Measurements from ENCODE around the gene TMC2. TPM values are rescaled to one million over a fixed set of nuclear protein-coding genes. Genes with fewer than 3 reads are reported as not detected.

TMC2 gene
- total RNA-seq, 2 donors from 2014 or later = 0.25 TPM; not detected in 1

DNA sequence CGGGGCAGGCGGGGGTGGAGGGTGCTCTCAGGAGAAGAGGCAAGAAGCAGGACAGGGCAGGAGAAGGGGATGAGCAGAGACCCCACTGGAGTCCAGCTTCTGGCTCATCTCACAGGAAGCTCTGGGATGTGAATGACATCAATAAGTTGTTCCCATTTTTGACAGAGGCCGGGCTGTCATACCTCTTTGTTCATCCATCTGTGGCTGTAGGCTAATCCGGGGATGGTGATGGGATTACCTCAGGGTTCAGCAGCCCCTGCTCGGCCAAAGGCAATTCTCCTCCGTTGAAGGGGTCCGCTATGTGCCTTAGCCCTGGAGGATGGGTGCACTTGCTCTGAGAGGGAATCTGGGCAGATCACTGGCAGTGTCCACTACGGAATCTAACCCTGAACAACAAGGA is 3.3 kb upstream of the TMC2 start:
- no peak overlapping the region for H3K27ac ChIP-seq
- H3K9ac ChIP-seq (ENCODE audit: low read depth in 2 of 2, low read length in 2 of 2) = no peak overlapping the region
- no peak for DNase-seq
- no peaks in the 10 kb centered on the region for H3K36me3 ChIP-seq
- intact Hi-C loops (cut with DNase I) = no loop called here
- TF ChIP-seq, protein P1, sequence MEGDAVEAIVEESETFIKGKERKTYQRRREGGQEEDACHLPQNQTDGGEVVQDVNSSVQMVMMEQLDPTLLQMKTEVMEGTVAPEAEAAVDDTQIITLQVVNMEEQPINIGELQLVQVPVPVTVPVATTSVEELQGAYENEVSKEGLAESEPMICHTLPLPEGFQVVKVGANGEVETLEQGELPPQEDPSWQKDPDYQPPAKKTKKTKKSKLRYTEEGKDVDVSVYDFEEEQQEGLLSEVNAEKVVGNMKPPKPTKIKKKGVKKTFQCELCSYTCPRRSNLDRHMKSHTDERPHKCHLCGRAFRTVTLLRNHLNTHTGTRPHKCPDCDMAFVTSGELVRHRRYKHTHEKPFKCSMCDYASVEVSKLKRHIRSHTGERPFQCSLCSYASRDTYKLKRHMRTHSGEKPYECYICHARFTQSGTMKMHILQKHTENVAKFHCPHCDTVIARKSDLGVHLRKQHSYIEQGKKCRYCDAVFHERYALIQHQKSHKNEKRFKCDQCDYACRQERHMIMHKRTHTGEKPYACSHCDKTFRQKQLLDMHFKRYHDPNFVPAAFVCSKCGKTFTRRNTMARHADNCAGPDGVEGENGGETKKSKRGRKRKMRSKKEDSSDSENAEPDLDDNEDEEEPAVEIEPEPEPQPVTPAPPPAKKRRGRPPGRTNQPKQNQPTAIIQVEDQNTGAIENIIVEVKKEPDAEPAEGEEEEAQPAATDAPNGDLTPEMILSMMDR (IDR thresholded peaks at IDR 0.05) = no peak
- no peaks in the 10 kb centered on the region for H3K9me3 ChIP-seq
- no peak overlapping the region for H3K4me3 ChIP-seq
- no peaks in the 10 kb centered on the region for H3K4me1 ChIP-seq
- H3K27me3 ChIP-seq = no peaks in the 10 kb centered on the region

DNA sequence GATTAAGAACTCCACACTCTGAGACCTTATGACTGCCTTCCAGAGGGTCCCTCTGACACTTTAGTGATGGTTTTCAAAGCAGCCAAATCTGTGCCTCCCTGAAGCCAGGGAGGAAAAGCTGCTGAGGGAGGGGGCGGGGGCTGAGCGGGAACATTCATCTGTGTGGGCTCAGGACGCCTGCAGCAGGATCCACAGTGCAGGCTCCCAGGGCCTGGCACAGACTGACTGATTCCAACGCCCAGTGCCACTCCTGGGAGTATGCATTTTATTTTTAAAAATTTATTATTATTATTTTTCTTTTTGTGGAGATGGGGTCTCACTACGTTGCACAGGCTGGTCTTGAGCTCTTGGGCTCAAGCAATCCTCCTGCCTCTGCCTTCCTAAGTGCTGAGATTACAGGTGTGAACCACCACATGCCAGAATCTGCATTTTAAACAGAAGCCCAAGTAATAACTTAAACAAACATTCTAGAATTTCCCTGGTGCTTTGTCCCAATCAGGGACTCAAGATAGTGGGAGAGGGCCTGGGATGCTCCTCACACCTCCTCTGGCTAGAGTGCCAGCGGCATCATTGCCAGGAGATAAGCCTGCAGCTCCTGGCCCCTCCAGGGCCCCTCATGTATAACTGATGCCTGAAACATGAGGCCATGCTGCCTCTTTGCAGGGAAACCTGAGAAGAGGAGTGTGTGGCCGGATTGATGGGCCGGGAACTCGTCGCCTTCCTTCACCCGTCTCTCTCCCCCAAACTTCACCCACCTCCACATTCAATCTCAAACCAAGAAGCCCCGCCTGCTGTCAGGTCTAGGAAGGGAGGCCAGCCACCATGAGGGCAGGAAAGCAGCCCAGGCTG is 438 bp upstream of the TMC2 start:
- no peaks in the 10 kb centered on the region for H3K36me3 ChIP-seq
- TF ChIP-seq, protein P1 (IDR thresholded peaks at IDR 0.05) = no peak
- intact Hi-C loops (cut with DNase I) = no loop called here
- H3K9ac ChIP-seq (ENCODE audit: low read depth in 2 of 2, low read length in 2 of 2) = no peak overlapping the region
- no peak overlapping the region for H3K4me3 ChIP-seq
- H3K4me1 ChIP-seq = no peaks in the 10 kb centered on the region
- no peak for DNase-seq
- no peak overlapping the region for H3K27ac ChIP-seq
- H3K9me3 ChIP-seq = no peaks in the 10 kb centered on the region
- H3K27me3 ChIP-seq = no peaks in the 10 kb centered on the region

DNA sequence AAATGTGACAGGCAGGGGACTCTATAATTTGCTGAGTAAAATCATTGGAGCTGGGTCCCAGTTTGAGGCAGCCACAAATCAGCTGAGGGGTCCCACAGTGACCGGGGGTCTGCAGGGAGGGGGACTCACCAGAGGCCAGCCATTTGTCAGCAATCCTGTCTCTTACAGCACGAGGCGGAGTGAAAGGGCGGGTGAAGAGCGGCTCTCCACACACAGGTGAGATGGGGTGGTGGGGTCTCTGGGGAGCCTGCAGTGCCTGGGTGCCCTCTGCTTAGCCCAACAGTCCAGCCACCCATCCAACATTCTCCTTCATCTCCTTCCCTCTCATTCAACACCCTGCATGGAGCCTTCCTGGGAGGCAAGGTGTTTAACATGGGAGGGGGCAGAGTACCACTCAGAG is 728 bp downstream of the TMC2 start:
- TF ChIP-seq, protein P1 (IDR thresholded peaks at IDR 0.05) = no peak
- no peak overlapping the region for H3K9ac ChIP-seq (ENCODE audit: low read depth in 2 of 2, low read length in 2 of 2)
- H3K4me1 ChIP-seq = no peaks in the 10 kb centered on the region
- H3K4me3 ChIP-seq = no peak overlapping the region
- H3K36me3 ChIP-seq = no peaks in the 10 kb centered on the region
- no peaks in the 10 kb centered on the region for H3K9me3 ChIP-seq
- no peak overlapping the region for H3K27ac ChIP-seq
- H3K27me3 ChIP-seq = no peaks in the 10 kb centered on the region
- intact Hi-C loops (cut with DNase I) = no loop called here
- no peak for DNase-seq

DNA sequence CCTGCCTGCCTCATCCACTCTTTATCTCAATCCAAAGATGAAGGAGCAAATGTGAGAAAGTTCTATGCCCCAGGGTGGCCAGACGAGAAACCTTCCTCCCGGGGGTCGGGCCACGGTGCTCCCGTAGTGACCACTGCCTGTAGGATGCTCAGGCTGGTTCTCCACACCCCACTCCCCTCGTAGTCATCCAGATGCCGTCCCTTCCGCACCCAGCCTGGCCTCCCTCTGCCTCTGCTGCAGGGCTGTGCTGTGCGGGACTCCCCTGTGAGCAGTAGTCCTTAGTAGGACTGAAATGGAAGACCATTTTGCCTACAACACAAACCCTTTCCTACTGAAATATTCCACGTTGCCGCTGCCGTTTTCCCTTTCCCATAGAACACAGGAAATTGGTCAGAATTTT is 2.0 kb downstream of the TMC2 start:
- Histone ChIP-seq H3K36me3 (no peaks in the 10 kb centered on the region), H3K4me3 (no peak overlapping the region), H3K9ac (ENCODE audit: low read depth in 2 of 2, low read length in 2 of 2) (no peak overlapping the region), H3K27ac (no peak overlapping the region), H3K27me3 (no peaks in the 10 kb centered on the region), H3K4me1 (no peaks in the 10 kb centered on the region), H3K9me3 (no peaks in the 10 kb centered on the region)
- DNase-seq = no peak
- intact Hi-C loops (cut with DNase I) = no loop called here
- TF ChIP-seq, protein P1 (IDR thresholded peaks at IDR 0.05) = no peak

DNA sequence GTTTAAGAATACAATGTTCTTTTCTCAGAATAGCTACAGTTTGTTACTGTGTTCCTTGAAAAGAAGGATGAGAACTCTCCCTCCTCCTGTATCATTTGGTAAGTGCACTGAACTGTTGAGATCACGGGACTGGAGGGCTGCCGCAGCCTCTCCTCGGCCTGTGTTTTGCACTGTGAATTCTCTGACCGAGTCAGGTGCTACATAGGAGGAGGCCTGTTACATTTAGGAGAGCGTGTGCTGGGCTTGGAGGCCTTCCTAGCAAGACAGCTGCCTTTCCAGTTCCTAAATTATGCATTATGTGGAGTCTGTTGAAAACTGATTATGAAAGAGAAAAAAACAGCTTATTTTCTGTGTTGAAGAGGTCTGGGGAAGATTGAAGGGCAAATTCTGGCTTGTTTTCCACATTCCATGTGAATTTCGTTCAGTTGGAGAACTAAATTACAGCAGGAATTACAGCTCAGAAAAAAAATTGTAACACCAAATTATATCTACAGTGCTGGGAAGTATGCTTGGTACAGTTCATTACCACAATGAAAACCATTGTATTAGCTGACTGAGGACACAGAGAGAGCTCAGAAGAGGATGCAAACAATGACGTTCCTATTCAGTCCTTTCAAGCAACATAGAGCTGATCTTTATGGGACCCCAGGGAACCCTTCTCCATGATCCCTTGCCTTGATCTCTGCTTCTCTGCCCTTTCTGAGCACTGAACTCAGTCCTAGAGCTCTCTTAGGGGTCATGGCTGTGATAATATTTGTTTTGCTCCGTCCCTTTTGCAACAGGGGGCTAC is 2.8 kb downstream of the TMC2 start:
- Histone ChIP-seq H3K36me3 (no peaks in the 10 kb centered on the region), H3K27me3 (no peaks in the 10 kb centered on the region), H3K9me3 (no peaks in the 10 kb centered on the region), H3K4me3 (no peak overlapping the region), H3K4me1 (no peaks in the 10 kb centered on the region), H3K27ac (no peak overlapping the region), H3K9ac (ENCODE audit: low read depth in 2 of 2, low read length in 2 of 2) (no peak overlapping the region)
- DNase-seq = no peak
- TF ChIP-seq, protein P1 (IDR thresholded peaks at IDR 0.05) = no peak
- intact Hi-C loops (cut with DNase I) = no loop called here
